Cardiac fibroblast (primary cell): Measurements from ENCODE around the gene STK32B.

Experiments
- DNase-seq, 2 donors: peaks; one replicate each; pipeline versions ENCODE4 v3.0.0 to v3.0.0-alpha.2; 2010; ENCODE audit warnings: low read depth in 2 of 2
- H3K4me3 ChIP-seq, 2 donors: replicated peaks in 1 of 2; 1 replicate in 1 of 2; 2 replicates in 1 of 2; pipeline ENCODE4 v1.5.1; 2011; ENCODE audit warnings: low read depth in 2 of 2, low read length in 2 of 2, mild to moderate bottlenecking in 2 of 2, moderate library complexity in 1 of 2
- TF ChIP-seq, protein P1 (sequence below): IDR thresholded peaks from one replicate; pipeline ENCODE4 v1.5.1; 2011; ENCODE audit warnings: low read depth, mild to moderate bottlenecking, low read length, inconsistent platforms

The STK32B gene

GRCh38 chr4:5444918-5445517 lies 393.7 kb downstream of the STK32B start:
- DNase-seq = no peak
- TF ChIP-seq, protein P1, sequence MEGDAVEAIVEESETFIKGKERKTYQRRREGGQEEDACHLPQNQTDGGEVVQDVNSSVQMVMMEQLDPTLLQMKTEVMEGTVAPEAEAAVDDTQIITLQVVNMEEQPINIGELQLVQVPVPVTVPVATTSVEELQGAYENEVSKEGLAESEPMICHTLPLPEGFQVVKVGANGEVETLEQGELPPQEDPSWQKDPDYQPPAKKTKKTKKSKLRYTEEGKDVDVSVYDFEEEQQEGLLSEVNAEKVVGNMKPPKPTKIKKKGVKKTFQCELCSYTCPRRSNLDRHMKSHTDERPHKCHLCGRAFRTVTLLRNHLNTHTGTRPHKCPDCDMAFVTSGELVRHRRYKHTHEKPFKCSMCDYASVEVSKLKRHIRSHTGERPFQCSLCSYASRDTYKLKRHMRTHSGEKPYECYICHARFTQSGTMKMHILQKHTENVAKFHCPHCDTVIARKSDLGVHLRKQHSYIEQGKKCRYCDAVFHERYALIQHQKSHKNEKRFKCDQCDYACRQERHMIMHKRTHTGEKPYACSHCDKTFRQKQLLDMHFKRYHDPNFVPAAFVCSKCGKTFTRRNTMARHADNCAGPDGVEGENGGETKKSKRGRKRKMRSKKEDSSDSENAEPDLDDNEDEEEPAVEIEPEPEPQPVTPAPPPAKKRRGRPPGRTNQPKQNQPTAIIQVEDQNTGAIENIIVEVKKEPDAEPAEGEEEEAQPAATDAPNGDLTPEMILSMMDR = no peak
- no peak overlapping the region for H3K4me3 ChIP-seq

- no peak for DNase-seq
- no peak overlapping the region for H3K4me3 ChIP-seq
- TF ChIP-seq, protein P1 = no peak
Measured at GRCh38 chr4:5446595-5447226, 395.4 kb downstream of the STK32B start.

DNA sequence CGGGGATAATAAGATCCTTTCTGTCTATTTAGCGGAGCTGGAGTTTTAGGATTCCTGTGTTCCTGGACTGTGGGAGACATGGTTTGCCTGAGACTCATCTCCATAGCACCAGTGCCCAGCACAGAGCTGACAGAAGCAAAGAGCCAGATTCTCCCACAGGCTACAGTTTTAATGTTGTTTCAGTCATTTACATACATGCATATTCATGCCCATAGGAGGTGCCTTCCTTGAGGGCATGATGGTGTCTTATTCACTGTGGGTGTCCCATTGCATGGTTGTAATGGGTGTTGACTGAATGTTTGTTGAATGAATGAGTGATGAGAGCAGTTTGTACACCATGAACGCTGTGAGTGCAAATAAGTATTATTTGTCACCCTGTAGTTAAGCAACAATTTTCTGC lies 396.5 kb downstream of the STK32B start:
- no peak overlapping the region for H3K4me3 ChIP-seq
- no peak for DNase-seq
- TF ChIP-seq, protein P1 = no peak

DNA sequence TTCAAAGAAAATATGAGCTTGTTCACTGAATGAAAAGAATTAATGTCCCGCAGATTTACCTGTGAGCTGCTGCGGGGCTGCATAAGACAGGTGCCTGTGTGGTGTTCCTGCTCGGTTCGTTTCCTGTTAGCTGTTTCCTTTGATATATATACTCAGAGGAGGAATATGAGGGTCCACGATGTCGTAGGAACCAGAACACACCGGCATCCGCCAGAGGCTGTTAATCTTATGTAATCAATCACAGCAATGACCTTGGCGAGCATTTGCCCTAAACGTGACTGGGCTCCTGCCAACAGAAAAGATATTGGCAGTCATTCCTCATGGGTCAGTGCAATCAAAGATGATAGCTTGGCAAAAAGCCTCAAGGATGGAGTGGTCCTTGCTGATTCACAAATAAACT lies 396.9 kb downstream of the STK32B start:
- TF ChIP-seq, protein P1 = no peak
- no peak overlapping the region for H3K4me3 ChIP-seq
- no peak for DNase-seq

- DNase-seq = no peak
- TF ChIP-seq, protein P1 = no peak
- H3K4me3 ChIP-seq = no peak overlapping the region
Measured at GRCh38 chr4:5451243-5451642, 400.0 kb downstream of the STK32B start.

- no peak overlapping the region for H3K4me3 ChIP-seq
- TF ChIP-seq, protein P1 = no peak
- no peak for DNase-seq
Measured at GRCh38 chr4:5452156-5452555, 400.9 kb downstream of the STK32B start.
